Measurements from ENCODE around the gene PSD4.

The PSD4 gene

DNA sequence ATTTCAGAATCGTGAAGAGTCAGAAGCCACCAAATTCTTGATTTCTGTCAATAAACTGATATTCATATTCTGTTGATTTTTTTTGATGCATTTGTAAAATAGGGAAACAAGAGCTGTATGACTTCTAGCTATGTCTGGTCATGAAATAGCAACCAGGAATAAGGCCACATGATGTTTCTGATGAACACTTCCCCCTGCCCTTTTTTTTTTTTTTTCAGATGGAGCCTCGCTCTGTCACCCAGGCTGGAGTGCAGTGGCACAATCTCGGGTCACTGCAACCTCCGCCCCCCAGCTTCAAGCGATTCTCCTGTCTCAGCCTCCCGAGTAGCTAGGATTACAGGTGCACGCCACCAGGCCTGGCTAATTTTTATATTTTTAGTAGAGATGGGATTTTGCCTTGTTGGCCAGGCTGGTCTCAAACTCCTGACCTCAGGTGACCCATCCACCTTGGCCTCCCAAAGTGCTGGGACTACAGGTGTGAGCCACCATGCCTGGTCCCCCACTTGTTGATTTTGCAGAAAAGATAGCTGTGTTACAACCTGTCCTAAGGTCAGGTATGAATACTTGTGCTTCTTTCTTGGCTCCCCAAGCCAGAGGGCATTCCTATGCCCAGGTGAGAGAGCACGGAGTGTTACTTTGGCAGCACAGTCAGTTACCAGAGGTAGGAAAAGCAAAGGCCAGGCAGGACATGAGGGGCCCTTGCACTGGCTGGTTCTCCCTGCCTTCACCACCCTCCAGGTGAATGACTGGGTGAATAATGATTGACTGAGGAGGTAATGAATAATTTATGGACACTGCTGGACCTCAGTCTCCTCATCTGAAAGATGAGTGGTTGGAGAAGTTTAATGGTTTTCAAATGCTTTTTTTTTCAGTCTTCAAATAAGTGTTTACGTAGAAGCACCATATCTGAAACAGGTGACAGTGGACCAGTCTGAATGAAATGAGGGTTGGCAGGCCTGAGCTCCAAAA, 65.4 kb downstream of the PSD4 start:
- no peak for DNase-seq (ENCODE audit: low read depth)

DNA sequence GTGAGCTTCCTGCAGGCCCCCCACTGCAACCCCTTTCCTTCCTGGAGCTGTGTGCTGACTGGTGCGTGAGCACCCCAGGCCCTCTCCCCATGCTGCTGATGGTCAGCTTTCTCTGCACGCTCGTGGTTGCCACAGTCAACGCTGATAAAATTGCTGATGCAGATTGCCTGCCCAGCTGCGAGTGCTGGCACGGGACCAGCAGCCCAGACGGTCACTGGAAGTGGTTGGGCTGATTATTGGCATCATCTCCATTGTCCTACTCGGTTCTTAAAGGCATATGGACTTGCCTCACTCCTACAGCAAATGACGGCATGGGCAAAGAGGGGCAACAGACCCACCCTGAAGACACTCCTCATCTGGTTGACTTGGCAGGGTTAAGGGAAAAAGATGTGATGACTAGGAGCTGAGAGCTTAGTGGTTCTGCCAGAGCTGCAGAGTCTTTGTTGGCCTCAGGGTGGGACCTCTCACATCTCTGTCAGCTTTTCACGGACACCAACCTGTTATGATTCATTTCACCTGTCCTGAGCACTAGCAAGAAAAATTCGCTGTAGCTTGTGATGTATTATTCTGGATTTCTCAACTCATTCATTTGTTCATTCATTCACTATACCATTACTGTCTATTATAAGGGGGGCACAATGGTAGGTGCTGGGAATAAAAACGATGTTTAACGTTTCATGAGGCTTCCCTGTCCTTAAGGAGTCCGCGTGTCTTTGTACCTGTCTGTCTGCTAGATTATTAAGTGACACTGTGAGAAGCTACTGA, 66.6 kb downstream of the PSD4 start:
- no peak for DNase-seq (ENCODE audit: low read depth)

DNA sequence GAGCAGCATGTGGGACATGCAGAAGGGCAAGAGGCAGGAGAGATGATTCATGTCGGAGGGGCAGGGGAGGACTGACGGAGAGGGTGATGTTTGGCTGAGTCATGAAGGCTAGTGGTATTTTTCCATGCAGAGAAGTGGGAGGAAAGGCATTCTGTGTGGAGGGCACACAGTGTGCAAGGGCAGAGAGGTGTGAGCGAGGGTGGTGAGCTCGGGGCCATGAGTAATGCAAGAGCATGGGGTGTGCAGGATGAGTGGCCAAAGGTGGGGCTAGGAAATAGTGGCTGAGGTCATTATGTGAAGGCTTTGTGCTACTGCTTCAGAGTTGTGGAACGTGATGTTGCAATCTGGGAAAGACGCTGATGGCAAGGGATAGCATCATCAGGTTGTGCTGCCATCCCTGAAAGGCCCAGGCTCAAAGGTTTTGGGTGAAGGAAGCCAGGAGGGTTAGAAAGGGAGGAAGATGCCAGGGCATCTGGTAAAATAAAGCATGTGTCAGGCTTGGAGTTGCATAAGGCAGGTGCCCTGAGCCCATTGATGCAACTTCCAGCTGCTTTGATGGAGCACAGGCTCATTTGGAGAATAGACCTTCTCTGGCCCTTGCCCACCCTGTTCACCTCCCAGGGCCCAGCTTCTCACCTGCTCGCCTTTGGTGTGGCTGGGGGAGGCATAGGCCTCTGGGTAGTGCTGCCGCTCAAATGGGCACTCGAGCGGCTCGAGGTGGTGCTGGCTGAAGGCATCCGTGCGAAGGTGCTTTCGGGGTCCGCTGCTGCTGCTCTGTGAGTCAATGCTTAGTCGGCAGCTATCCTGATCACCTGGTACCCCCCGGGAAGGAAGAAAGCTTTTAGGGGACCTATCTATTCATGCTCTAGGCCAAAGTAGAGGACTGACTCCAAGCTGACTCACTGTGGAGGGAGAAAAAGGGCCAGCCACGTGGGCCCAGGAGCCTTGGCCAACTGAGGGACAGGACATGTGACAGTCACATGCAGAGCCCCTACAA, 67.4 kb downstream of the PSD4 start:
- peak; percentile 65 for DNase-seq (ENCODE audit: low read depth)

DNA sequence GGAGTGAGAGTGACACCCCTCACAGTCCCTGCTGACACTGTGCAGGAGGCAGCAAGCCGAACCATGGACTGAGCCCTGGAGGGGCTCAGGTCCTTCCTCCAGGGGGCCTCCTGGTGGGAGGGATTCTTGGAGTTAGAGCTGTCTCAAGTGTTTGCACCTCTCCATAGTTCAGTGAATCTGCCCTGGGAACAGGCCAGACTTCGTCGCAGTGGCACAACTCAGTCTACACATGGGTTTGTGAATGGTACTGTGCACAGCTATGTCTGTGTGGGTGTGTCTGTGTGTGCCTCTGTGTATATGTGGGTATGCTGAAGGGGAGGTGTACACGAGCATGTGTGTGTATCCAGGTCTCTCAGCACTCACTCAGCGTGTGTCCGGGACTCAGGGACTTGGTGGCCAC, 68.6 kb downstream of the PSD4 start:
- DNase-seq (ENCODE audit: low read depth), result no peak

DNA sequence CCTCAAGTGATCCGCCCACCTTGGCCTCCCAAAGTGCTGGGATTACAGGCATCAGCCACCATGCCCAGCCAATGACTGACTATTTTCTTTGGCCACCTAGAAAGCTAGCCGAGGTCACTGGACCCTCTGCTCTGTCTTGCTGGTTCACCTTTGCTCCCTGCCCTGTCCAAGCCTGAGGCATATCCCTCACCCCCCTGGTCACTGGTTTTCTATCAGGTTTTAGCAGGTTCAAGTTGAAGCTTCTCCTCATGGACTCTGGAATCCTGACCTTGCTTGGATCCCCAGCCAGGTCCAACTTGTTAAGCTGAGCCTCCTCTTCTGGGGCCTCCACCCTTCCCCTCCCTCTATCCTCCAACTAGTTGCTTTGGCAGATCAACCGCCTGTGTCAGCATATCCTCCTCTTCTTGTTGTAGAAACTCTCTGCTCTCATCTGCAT, 71.5 kb downstream of the PSD4 start:
- no peak for DNase-seq (ENCODE audit: low read depth)

DNA sequence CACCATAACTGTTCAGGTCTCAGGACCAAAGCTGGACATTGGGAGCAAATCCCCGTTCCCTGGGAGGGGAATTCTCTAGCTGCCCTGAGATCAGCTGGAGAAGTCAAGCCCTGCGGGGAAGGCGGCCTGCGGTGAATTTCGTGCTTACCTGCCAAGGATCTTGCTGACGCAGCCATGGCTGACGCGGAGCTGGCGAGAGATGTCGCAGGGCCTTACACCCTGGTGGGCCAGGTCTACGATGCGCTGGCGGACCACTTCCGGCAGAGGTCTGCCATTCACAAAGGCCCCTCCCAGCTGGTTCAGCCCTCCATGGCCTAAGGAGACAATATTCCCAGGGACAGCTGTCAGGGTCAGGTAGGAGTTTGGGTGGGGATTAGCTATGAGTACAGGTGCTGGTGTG, 72.8 kb downstream of the PSD4 start:
- no peak for DNase-seq (ENCODE audit: low read depth)

DNA sequence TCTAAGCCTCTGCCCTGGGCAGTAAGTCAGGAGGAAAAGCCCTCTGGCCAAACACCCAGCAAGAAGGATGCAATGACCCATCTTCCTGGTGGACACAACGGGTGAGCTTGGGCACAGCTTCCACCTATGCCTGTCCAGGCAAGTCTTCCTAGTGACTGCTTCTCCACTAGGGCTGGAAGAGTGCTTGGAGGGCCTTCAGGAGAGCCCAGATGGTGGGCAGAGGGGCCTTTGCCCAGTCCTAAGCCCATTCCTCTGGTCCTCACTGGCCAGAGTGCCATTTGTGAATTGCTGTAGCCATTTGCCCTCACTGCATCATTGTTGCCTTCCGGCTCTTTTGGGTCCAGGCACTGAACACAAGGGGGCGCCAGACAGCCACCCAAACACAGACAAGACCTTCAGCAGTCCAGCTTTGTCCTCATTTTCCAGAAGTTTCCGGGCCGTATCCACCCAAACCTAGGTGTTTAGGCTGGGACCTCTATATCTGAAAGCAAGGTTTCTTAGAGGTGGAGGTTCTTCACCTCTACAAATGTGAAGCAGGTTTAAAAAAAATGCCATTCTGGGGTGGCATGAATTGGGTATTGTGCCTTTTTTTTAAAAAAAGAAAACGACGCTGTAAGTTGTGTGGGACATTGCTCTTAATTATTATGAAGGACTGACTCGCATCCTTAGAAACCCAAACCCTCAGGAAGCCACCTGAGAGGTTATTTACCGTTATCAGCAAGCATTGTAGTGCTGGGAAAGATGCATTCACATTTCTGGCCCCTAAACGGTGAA, 75.4 kb downstream of the PSD4 start:
- peak; percentile 66 for DNase-seq (ENCODE audit: low read depth)

DNA sequence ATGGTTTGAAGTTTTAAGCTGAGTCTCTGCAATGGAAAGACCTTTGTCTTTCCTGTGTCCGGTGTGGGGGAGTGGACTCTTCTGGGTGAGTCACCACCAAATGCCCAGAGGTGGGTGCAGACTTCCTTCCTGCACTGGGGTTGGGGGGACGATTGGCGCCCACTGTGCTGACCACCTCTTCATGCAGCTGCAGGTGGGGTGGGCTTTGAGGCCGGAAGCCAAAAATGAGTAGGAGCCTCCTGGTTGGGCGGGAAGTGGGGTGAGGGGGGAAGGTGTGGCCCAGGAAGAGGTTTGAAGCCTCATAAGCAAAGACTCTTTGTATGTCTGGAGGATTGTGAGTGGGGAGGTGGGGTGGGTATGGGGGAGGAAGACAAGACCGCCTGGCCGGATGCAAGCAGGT, 77.3 kb downstream of the PSD4 start:
- DNase-seq (ENCODE audit: low read depth), result no peak

DNA sequence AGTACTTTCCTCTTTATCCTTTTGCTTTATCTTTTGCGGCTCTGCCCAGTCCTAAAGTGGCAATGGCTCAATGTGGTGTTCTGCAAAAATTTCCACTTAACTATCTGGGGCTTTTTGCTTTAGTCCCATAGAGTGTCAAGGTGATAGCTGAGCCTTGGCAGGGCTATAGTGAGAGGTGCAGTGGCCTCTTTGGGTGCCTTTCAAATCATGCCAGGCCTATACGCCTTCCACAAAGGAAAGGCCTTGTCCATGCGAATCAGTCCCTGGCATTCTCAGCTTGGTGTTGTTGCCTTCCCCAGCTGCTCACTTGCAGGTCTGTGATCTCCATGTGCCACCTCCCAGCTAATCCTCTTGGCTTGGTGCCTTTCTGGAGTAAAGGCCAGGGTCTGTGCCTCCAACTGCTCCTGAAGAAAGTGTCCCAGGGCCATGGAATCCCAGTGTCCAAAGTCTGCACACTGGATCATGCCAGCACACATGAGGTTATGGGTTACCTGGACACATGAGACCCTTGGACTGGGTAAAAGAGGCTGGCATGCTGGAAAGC, 78.3 kb downstream of the PSD4 start:
- no peak for DNase-seq (ENCODE audit: low read depth)

DNA sequence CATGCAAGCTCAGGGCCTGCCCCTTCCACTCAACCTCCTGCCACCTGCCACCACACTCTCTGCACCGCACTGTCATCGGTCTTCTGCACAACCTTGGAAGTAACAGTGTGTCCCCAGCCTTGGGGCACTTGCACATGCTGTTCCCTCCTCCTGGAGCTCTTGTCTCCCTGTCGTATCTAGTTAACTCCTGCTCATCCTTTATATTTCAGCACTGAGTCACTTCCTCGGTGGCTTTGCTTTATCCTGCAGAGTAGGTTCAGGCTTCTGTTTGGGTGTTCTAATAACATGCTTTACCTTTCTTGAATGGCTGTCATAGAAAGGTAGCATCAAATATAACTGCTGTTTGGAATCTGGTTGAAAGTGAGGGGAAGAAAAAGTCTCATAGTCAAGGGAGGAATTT, 79.7 kb downstream of the PSD4 start:
- no peak for DNase-seq (ENCODE audit: low read depth)

DNA sequence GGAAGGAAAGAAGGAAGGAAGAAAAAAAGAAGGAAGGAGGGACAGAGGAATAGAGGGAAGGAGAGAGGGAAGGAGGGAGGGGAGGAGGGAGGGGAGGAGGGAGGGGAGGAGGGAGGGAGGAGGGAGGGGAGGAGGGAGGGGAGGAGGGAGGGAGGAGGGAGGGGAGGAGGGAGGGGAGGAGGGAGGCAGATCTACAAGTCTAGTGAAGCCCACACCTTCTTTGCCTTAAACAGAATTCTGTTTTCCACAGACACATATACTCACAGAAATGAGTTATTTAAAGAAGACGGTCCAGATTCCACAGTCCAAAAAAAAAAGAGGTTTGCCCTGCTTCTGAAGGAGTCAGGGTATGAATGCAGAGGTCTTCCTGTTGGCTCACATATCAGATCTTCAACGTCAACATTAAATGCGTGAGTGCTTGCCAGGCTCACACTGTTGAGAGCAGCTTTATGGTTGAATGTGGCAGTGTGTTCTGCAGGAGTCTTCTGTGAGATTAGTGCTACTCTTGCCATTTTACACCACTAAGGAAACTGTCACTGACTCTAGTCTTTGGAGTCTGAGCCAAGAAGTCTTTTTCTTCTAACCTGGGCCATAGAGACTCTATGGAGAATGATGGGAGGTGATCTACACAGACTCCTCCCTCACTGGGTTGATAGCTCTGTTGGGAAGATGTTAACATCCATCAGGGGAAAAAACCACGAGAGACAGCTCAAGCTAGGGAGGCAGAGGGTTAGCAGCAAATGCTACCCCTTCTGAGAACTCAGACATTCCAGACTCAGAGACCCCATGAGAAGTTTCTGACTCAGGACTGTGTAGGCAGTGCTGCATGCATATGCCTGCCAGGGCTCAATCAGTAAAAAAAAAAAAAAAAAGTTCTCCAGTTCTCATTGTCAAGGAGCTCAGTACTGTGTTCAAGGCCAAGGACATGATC, 81.6 kb downstream of the PSD4 start:
- no peak for DNase-seq (ENCODE audit: low read depth)

DNA sequence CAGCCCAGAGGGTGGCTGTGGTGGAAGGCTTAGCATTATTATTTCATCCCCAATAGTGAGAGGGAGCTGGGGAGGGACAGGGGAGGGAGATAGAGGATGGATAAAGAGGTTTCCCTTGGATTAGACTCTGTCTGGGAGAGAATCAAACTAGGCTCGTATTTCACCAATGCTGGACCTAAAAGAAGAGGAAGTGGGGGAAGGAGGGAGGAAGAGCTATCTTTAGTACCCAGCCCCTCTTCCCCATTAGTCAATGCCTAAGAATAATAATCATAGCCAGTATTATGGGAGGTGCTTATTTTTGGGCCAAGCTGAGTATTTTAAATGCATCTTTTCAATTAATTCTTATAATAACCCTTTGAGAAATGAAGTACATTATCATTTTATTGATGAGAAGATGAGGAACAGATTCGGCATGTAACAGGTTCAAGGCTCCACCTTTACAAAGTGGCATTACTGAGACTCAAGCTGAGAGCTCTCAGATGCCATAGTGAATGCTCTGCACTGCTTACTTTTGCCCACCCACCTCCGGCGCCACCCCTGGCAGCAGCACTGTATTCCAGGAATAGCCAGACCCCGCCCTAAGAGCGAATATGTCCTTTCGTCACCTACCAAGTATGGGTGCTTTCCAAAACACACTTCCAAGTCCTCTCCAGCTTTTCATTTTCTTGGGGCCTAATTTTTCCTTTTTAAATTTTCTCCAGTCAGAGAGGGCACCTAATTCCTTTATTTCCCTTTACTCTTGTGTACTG, 83.9 kb downstream of the PSD4 start:
- no peak for DNase-seq (ENCODE audit: low read depth)

DNA sequence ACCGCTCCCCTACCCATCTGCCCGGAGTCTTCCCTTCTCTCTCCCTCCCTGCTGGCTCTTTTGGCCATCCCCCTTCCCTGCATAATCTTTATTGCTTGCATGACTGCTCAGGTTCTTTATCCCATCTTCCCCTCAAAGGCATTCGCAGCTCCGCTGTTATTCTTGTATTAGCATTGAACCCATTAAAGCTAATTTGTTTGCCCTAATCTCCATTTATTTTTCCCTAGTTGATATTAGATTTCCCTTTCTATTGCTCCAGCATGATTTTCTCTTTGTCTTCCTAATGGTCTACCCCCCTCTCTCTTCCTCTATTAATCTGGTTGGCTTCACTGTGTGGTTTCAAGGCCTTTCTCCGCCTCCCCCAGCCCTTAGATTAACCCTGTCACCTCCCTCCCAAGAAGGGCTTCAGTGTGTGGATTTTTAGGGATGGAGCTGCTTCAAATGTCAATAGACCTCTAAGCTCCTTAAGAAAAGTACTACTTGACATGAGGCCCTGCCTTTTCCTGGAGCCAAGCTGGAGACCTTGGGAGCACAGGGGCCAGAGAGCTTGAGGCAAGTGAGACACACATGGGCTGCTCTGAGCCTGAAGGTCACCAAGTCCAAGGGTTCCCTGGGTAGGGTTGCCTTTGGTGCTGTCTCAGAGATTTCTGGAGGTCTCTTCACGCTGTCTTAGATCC, 84.8 kb downstream of the PSD4 start:
- DNase-seq (ENCODE audit: low read depth), result no peak
